ENCODE results near the gene FSD1L.

Gene FSD1L

DNA sequence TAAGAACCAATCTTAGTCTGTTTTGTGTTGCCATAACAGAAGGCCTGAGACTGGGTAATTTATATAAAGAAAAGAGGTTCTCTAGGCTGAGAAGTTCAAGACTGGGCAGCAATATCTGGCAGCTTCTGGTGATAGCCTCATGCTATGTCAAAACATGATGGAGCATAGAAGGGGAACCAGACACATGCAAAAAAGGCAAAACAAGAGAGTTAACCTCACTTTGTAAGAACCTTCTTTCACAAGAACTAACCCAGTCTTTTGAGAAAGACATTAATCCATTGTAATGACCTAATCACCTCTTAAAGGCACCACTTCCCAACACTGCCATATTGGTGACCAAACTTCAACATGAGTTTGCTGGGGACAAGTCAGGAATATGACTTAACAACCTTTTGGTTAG, 37.3 kb downstream of the FSD1L start:
- TF ChIP-seq, protein P1, sequence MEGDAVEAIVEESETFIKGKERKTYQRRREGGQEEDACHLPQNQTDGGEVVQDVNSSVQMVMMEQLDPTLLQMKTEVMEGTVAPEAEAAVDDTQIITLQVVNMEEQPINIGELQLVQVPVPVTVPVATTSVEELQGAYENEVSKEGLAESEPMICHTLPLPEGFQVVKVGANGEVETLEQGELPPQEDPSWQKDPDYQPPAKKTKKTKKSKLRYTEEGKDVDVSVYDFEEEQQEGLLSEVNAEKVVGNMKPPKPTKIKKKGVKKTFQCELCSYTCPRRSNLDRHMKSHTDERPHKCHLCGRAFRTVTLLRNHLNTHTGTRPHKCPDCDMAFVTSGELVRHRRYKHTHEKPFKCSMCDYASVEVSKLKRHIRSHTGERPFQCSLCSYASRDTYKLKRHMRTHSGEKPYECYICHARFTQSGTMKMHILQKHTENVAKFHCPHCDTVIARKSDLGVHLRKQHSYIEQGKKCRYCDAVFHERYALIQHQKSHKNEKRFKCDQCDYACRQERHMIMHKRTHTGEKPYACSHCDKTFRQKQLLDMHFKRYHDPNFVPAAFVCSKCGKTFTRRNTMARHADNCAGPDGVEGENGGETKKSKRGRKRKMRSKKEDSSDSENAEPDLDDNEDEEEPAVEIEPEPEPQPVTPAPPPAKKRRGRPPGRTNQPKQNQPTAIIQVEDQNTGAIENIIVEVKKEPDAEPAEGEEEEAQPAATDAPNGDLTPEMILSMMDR (conservative IDR thresholded peaks at IDR 0.05): no peak
- TF ChIP-seq ZFX (IDR thresholded peaks at IDR 0.05): no peak
- H3K27ac ChIP-seq: no peak overlapping the region

DNA sequence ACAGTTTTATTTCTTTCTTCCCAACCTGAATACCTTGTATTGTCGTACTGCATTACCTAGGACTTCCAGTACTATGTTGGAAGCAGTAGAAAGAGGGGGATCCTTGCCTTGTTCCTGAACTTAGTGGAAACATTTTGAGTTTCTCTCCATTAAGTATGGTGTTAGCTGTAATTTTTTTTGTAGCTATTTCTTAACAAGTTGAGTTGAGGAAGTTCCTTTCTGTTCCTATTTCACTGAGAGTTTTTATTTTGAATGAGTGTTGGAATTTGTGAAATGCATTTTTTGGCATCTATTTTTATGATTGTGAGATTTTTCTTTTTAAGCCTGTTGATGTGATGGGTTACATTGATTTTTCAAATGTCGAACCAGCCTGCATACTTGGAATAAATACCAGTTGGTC, 49.0 kb downstream of the FSD1L start:
- TF ChIP-seq ZFX (IDR thresholded peaks at IDR 0.05): no peak
- TF ChIP-seq, protein P1 (conservative IDR thresholded peaks at IDR 0.05): no peak
- H3K27ac ChIP-seq: no peak overlapping the region

DNA sequence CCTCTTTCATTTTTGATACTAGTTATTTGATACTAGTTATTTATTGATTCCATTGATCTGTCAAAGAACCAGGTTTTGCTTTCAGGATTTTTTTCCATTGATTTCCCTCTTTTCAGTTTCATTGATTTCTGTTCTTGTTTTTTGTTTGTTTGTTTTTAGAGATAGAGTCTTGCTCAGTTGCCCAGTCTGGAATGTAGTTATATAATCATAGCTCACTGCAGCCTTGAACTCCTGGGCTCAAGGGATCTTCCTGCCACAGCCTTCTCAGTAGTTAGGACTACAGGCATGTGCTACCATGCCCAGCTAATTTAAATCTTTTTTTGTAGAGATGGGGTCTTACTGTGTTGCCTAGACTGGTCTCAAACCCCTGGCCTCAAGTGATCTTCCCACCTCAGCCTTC, 49.9 kb downstream of the FSD1L start:
- H3K27ac ChIP-seq: no peak overlapping the region
- TF ChIP-seq, protein P1 (conservative IDR thresholded peaks at IDR 0.05): no peak
- no peak for TF ChIP-seq ZFX (IDR thresholded peaks at IDR 0.05)

DNA sequence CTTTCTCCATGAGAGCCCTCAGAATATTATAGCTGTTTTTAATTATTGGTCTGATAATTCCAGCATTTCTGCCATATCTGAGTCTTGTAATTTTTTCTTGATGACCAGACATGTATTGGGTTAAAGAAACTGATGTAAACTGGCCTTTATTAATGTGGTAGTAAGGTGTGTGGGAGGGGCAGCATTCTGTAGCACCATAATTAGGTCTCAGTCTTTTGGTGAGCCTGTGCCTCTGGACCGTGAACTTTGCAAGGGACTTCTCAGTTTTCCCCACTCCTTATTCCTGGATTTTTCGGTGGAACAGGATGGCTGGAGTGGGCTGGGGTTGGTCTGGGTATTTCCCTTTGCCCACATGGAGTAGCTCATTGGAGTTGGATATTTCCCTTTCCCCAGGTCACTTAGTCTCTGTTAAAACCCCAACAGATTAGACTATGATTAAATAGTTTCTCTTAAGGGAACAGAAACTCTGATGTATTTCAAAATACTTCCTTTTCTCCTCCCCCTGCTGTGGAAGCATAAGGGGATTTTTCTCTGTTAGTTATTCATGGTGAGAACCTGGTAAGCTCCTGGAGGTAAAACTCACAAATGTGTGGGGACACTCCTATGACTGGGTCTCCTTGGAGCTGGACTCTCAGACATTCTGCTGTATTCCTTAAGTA, 52.4 kb downstream of the FSD1L start:
- TF ChIP-seq ZFX (IDR thresholded peaks at IDR 0.05): no peak
- TF ChIP-seq, protein P1 (conservative IDR thresholded peaks at IDR 0.05): no peak
- no peak overlapping the region for H3K27ac ChIP-seq

DNA sequence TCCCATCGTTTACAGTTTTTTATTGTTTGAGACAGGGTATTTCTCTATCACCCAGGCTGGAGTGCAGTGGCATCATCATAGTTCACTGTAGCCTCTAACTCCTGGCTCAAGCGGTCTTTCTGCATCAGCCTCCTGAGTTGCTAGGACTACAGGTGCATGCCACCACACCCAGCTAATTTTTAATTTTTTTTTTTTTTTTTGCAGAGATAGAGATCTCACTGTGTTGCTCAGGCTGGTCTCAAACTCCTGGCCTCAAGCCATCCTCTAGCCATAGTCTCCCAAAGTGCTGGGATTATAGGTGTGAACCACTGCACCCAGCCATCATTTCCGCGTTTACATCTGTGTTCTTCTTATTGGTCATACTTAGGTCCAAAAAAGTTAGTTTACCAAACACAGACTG, 53.6 kb downstream of the FSD1L start:
- no peak overlapping the region for H3K27ac ChIP-seq
- no peak for TF ChIP-seq ZFX (IDR thresholded peaks at IDR 0.05)
- TF ChIP-seq, protein P1 (conservative IDR thresholded peaks at IDR 0.05): no peak

DNA sequence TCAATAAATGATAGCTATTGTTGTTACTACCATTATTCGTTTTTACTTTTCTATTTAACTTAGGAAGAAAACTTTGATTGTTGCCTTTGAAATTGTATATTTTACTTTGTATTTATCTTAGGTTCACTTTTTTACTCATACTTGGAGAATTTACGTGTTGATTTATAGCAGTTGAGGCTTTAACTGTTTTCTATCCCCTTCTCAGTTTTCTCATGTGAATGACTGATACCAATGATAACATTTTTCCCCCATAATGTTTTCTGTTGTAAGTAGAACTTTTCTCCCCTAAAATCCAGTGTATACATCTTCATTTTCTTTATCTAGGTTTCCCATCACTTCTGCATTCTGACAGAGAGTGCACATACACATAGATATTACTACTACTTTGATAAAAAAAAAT, 54.4 kb downstream of the FSD1L start:
- no peak for TF ChIP-seq ZFX (IDR thresholded peaks at IDR 0.05)
- TF ChIP-seq, protein P1 (conservative IDR thresholded peaks at IDR 0.05): no peak

DNA sequence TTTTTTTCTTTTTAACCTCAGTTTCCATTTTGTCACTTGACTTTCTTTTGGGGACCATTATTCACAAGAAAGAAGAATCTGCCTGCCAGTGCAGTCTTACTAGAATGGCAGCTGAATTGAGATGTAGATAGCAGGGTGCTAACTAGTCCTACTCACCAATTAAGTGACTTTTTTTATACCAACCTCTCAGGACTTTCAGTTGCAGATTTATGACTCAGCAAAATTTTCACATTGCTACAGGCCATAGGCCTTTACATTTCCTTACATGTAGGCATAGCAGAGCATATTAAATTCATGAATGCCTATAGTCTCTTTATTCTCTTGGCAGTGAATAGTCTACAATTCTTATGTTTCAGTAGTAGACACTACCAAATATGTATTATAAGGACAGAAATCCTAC, 56.0 kb downstream of the FSD1L start:
- no peak overlapping the region for H3K27ac ChIP-seq
- no peak for TF ChIP-seq ZFX (IDR thresholded peaks at IDR 0.05)
- TF ChIP-seq, protein P1 (conservative IDR thresholded peaks at IDR 0.05): no peak

More for the DNA sequence above, 54.4 kb downstream of the FSD1L start:
- H3K27ac ChIP-seq: no peak overlapping the region
